HEK293 (cell line): ENCODE results near the gene CHST1.

ENCODE experiments used
- KLF10 ChIP-seq: fragments of 450-650 bp; IDR thresholded peaks from 2 replicates; pipeline ENCODE4 v1.5.1; 2018; ENCODE audit warnings: missing biosample characterization, mild to moderate bottlenecking, missing genetic modification characterization
- MYNN ChIP-seq: fragments of 450-650 bp; formaldehyde crosslinking; IDR thresholded peaks from 2 replicates; pipeline ENCODE4 v1.5.1; 2016; ENCODE audit warnings: missing biosample characterization, missing genetic modification characterization, borderline replicate concordance
- SP7 ChIP-seq: fragments of 450-650 bp; formaldehyde crosslinking; IDR thresholded peaks from 2 replicates; pipeline ENCODE4 v1.5.1; 2016; ENCODE audit warnings: missing biosample characterization, missing genetic modification characterization
- ZNF214 ChIP-seq: fragments of 450-650 bp; formaldehyde crosslinking; IDR thresholded peaks from 2 replicates; pipeline ENCODE4 v1.5.1; 2017; ENCODE audit warnings: missing biosample characterization, mild to moderate bottlenecking, missing genetic modification characterization, borderline replicate concordance
- ZNF24 ChIP-seq: fragments of 450-650 bp; formaldehyde crosslinking; IDR thresholded peaks from 2 replicates; pipeline ENCODE4 v1.5.1; 2016; ENCODE audit warnings: missing biosample characterization, missing genetic modification characterization
- TF ChIP-seq, protein P1 (sequence below): fragments of 450-650 bp; formaldehyde crosslinking; IDR thresholded peaks from 2 replicates; pipeline ENCODE4 v1.5.1; 2016; ENCODE audit warnings: missing biosample characterization, missing genetic modification characterization

DNA sequence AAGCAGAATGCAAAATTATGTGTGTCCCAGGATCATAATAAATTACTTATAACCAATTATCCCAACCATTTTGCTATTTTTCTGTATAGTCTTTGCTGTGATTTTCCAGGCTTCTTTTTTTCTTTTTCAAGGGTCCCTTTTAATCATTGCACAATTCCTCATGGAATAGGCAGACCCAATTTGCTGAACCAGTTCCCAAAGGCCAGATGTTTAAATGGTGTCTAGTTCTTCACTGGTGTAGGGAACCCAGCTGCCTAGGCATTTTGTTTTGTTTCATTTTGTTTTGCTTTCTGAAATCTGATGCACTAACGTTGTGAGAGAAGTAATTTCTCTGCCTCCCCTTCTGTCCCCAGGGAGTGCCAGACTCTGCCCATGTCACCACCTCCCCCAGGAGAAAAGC, 60.4 kb downstream of the CHST1 start:
- TF ChIP-seq MYNN (tag by site-specific recombination) (no peak), KLF10 (no peak), SP7 (tag by site-specific recombination) (no peak), ZNF24 (tag by site-specific recombination) (no peak), ZNF214 (tag by site-specific recombination) (no peak)
- TF ChIP-seq, protein P1, sequence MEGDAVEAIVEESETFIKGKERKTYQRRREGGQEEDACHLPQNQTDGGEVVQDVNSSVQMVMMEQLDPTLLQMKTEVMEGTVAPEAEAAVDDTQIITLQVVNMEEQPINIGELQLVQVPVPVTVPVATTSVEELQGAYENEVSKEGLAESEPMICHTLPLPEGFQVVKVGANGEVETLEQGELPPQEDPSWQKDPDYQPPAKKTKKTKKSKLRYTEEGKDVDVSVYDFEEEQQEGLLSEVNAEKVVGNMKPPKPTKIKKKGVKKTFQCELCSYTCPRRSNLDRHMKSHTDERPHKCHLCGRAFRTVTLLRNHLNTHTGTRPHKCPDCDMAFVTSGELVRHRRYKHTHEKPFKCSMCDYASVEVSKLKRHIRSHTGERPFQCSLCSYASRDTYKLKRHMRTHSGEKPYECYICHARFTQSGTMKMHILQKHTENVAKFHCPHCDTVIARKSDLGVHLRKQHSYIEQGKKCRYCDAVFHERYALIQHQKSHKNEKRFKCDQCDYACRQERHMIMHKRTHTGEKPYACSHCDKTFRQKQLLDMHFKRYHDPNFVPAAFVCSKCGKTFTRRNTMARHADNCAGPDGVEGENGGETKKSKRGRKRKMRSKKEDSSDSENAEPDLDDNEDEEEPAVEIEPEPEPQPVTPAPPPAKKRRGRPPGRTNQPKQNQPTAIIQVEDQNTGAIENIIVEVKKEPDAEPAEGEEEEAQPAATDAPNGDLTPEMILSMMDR (tag by site-specific recombination) = no peak
